B cell (primary cell): ENCODE measurements around the gene MYCBP2. TPM values are rescaled to one million over a fixed set of nuclear protein-coding genes. Genes with fewer than 3 reads are reported as not detected.

Experiments
- ATAC-seq: fragments of 200-7000 bp; cut with Tn5 transposase; one replicate; pipeline ENCODE4 v1.10.0; 2021; ENCODE audit warnings: low read depth, mild to moderate bottlenecking, moderate number of reproducible peaks, moderate library complexity
- CTCF ChIA-PET: fragments of 350-600 bp; sonication (Branson Sonifier 250); formaldehyde crosslinking; loops from one replicate; lab custom pipeline; 2021; ENCODE audit warnings: antibody characterized with exemption, inconsistent platforms; lab: Charles Lee
- POLR2A ChIA-PET: fragments of 350-600 bp; sonication (Branson Sonifier 250); formaldehyde crosslinking; loops from one replicate; lab custom pipeline; 2021; ENCODE audit warnings: antibody characterized with exemption; lab: Charles Lee
- DNase-seq: peaks from one replicate; pipeline ENCODE4 v3.0.0; 2013
- H2AFZ ChIP-seq: 2 replicates; pipeline ENCODE4 v1.6.1; 2012; ENCODE audit warnings: mild to moderate bottlenecking, low read depth, low read length; ENCODE audit not compliant: insufficient read depth, poor library complexity, severe bottlenecking
- H3K27ac ChIP-seq, 2 donors: 1 replicate in 1 of 2; 2 replicates in 1 of 2; pipeline ENCODE4 v1.5.1; 2012 to 2013; ENCODE audit warnings: low read length in 2 of 2, mild to moderate bottlenecking in 2 of 2, moderate library complexity in 1 of 2
- H3K27me3 ChIP-seq, 4 experiments: fragments of 200-600 bp in 1 of 4; sonication (generic) in 1 of 4; replicated peaks in 1 of 4; 1 replicate in 2 of 4; 2 replicates in 2 of 4; pipeline versions ENCODE4 v1.6.1 to v1.7.0; 2013 to 2016; ENCODE audit warnings: low read length in 3 of 4, mild to moderate bottlenecking in 2 of 4, mixed read lengths in 1 of 4, moderate library complexity in 1 of 4; ENCODE audit not compliant: insufficient read depth in 4 of 4, control insufficient read depth in 3 of 4; ENCODE audit errors: control extremely low read depth in 1 of 4
- H3K36me3 ChIP-seq, 2 experiments: replicated peaks in 1 of 2; 1 replicate in 1 of 2; 2 replicates in 1 of 2; pipeline versions ENCODE4 v1.6.1 to v1.7.1; 2013; ENCODE audit warnings: low read length in 1 of 2; ENCODE audit not compliant: insufficient read depth in 2 of 2, control insufficient read depth in 1 of 2; ENCODE audit errors: control extremely low read depth in 1 of 2, extremely low read depth in 1 of 2
- H3K4me1 ChIP-seq, 2 donors: fragments of 200-600 bp in 1 of 2; sonication (generic) in 1 of 2; 1 replicate in 1 of 2; 2 replicates in 1 of 2; pipeline versions ENCODE4 v1.5.1 to v1.6.1; 2013 to 2017; ENCODE audit warnings: low read length in 2 of 2; ENCODE audit not compliant: control insufficient read depth in 2 of 2, insufficient read depth in 2 of 2
- H3K4me2 ChIP-seq: replicated peaks from 2 replicates; pipeline ENCODE3; 2012; ENCODE audit warnings: mild to moderate bottlenecking, low read depth, low read length; ENCODE audit not compliant: poor library complexity, severe bottlenecking
- H3K4me3 ChIP-seq, 5 experiments: fragments of 200-600 bp in 1 of 5; sonication (generic) in 1 of 5; 1 replicate in 3 of 5; 2 replicates in 2 of 5; pipeline versions ENCODE4 v1.5.1 to v1.7.0; 2011 to 2016; ENCODE audit warnings: low read length in 4 of 5, mild to moderate bottlenecking in 4 of 5, low read depth in 2 of 5, control low read depth in 1 of 5, moderate library complexity in 1 of 5; ENCODE audit not compliant: insufficient read depth in 1 of 5; ENCODE audit errors: control extremely low read depth in 1 of 5, extremely low read depth in 1 of 5
- H3K79me2 ChIP-seq: fragments of 200-600 bp; sonication (generic); one replicate; pipeline ENCODE4 v1.6.0; 2016; ENCODE audit warnings: low read length; ENCODE audit not compliant: control insufficient read depth, insufficient read depth
- H3K9ac ChIP-seq: fragments of 200-600 bp; sonication (generic); 2 replicates; pipeline ENCODE4 v1.6.1; 2017; ENCODE audit warnings: mild to moderate bottlenecking, low read length, moderate library complexity
- H3K9me3 ChIP-seq, 3 donors: one replicate each; pipeline versions ENCODE4 v1.6.1 to v1.7.1; 2013; ENCODE audit warnings: low read length in 2 of 3; ENCODE audit not compliant: control insufficient read depth in 2 of 3, insufficient read depth in 1 of 3; ENCODE audit errors: control extremely low read depth in 1 of 3
- H4K20me1 ChIP-seq: 2 replicates; pipeline ENCODE4 v1.6.0; 2012; ENCODE audit warnings: mild to moderate bottlenecking, low read length; ENCODE audit not compliant: insufficient read depth, control insufficient read depth, poor library complexity, severe bottlenecking
- H3K27ac Mint-ChIP-seq: one replicate; pipeline ENCODE4 v1.8.0; 2021; ENCODE audit warnings: mixed read lengths
- H3K27me3 Mint-ChIP-seq: one replicate; pipeline ENCODE4 v1.8.0; 2021; ENCODE audit warnings: mixed read lengths
- H3K4me1 Mint-ChIP-seq: one replicate; pipeline ENCODE4 v1.8.0; 2021; ENCODE audit warnings: mixed read lengths
- H3K4me3 Mint-ChIP-seq: one replicate; pipeline ENCODE4 v1.8.0; 2021; ENCODE audit warnings: mixed read lengths
- H3K9me3 Mint-ChIP-seq: one replicate; pipeline ENCODE4 v1.8.0; 2022; ENCODE audit warnings: mixed read lengths; ENCODE audit not compliant: insufficient read depth
- CTCF ChIP-seq: fragments of 200-600 bp; IDR thresholded peaks from one replicate; pipeline ENCODE4 v1.8.0; 2022; ENCODE audit warnings: antibody characterized with exemption, mild to moderate bottlenecking
- EZH2 ChIP-seq: IDR thresholded peaks from 2 replicates; pipeline ENCODE4 v1.6.1; 2012; ENCODE audit warnings: borderline replicate concordance, low read depth, mild to moderate bottlenecking, moderate library complexity, low read length; ENCODE audit not compliant: insufficient read depth, poor library complexity, severe bottlenecking
- WGBS: methylation state at CpG from one replicate; pipeline ENCODE4 v1.1.5; 2013; ENCODE audit warnings: missing lambda C conversion rate; ENCODE audit not compliant: insufficient coverage; 5-methylcytosine and 5-hydroxymethylcytosine counted together
- intact Hi-C: fragments of 100-400 bp; cut with micrococcal nuclease; formaldehyde crosslinking; loops from one replicate; pipeline ENCODE4 v1.10.0; 2022
- polyA plus RNA-seq: library from polyadenylated mRNA; depleted of rRNA; stranded (reverse); fragments of >200 nt; gene quantifications from 2 replicates; pipeline ENCODE4 v1.2.3, GENCODE V29; 2012
- total RNA-seq, 2 donors: library from RNA; stranded (reverse); fragments of 120-200 nt in 1 of 2; gene quantifications; 1 replicate in 1 of 2; 2 replicates in 1 of 2; pipeline versions ENCODE4 v1.2.3 to v1.2.4, GENCODE V29; 2013 to 2022

MYCBP2 gene
- total and polyA plus RNA-seq, 2 donors (not counting 1 experiment from before 2014, with no cell fraction given), result 84.0 to 237 TPM

- peak overlapping the region; percentile 4 for H3K4me2 ChIP-seq
- WGBS, result 100% methylated on average over 1 of the region's 2 CpGs
Measured at GRCh38 chr13:77318741-77319140, 8.2 kb downstream of the MYCBP2 start.

More at GRCh38 chr13:77318741-77319140, 8.2 kb downstream of the MYCBP2 start:
- Histone ChIP-seq H3K27me3 (no peaks in the 10 kb centered on the region), H4K20me1 (peaks cover 78% of the 10 kb centered on the region), H3K4me1 (peaks cover 61 to 70% of the 10 kb centered on the region in 2 donors), H2AFZ (no peak overlapping the region), H3K36me3 (peaks cover 0 to 10% of the 10 kb centered on the region in 2 experiments), H3K4me3 (no peak overlapping the region), H3K9me3 (no peaks in the 10 kb centered on the region), H3K9ac (no peak overlapping the region), H3K79me2 (peaks cover 100% of the 10 kb centered on the region), H3K27ac (peak overlapping the region in 1 of 2 donors; percentile 4)
- ATAC-seq (no peak), DNase-seq (no peak)
- CTCF ChIA-PET, result interaction anchor here (0.9 to 2.5 kb wide), 3 partner anchors 11 to 21 kb away, joined by 3 to 6 read pairs (median 4); no protein-coding TSS in a partner anchor
- Mint-ChIP-seq H3K27ac (peak overlapping the region; percentile 43), H3K27me3 (no peaks in the 10 kb centered on the region), H3K4me3 (no peak overlapping the region), H3K4me1 (peaks cover 85% of the 10 kb centered on the region), H3K9me3 (no peaks in the 10 kb centered on the region)
- TF ChIP-seq EZH2, result no peak
- TF ChIP-seq CTCF, result no peak
- intact Hi-C loops, result no loop called here
- POLR2A ChIA-PET, result interaction anchor here (1.6 kb wide), 1 partner anchor 11 kb away, joined by 4 read pairs; no protein-coding TSS in a partner anchor
